CD4-positive, alpha-beta memory T cell (primary cell): ENCODE data around the gene TIMM13. TPM values are rescaled to one million over a fixed set of nuclear protein-coding genes. Genes with fewer than 3 reads are reported as not detected.
"Not testable (repeated sequence)": the region's sequence is repeated elsewhere in the genome, so short reads cannot be mapped to it uniquely, and the experiment has no call there.

Experiments
- CTCF ChIA-PET: fragments of 350-600 bp; sonication (Branson Sonifier 250); formaldehyde crosslinking; loops from one replicate; lab custom pipeline; 2021; ENCODE audit warnings: inconsistent platforms; ENCODE audit not compliant: partially characterized antibody; lab: Charles Lee
- POLR2A ChIA-PET: fragments of 350-600 bp; sonication (Branson Sonifier 250); formaldehyde crosslinking; loops from one replicate; lab custom pipeline; 2021; ENCODE audit not compliant: partially characterized antibody; lab: Charles Lee
- DNase-seq, 5 donors: peaks; one replicate each; pipeline versions ENCODE4 v3.0.0 to v3.0.0-alpha.2; 2020 to 2022; ENCODE audit warnings: mixed read lengths in 1 of 5
- H3K27ac ChIP-seq: one replicate; pipeline ENCODE4 v1.7.0; 2013; ENCODE audit warnings: low read depth, low read length
- H3K27me3 ChIP-seq: 2 replicates; pipeline ENCODE4 v1.7.0; 2013; ENCODE audit warnings: mild to moderate bottlenecking, low read length, moderate library complexity; ENCODE audit not compliant: insufficient read depth
- H3K36me3 ChIP-seq: 2 replicates; pipeline ENCODE4 v1.7.0; 2013; ENCODE audit warnings: mild to moderate bottlenecking, low read length, moderate library complexity; ENCODE audit not compliant: insufficient read depth
- H3K4me1 ChIP-seq: 2 replicates; pipeline ENCODE4 v1.7.0; 2013; ENCODE audit warnings: mild to moderate bottlenecking, low read length, moderate library complexity; ENCODE audit not compliant: insufficient read depth
- H3K4me3 ChIP-seq, 2 donors: one replicate each; pipeline ENCODE4 v1.7.0; 2013; ENCODE audit warnings: low read length in 2 of 2, mild to moderate bottlenecking in 1 of 2
- H3K9me3 ChIP-seq, 2 donors: one replicate each; pipeline ENCODE4 v1.7.0; 2013; ENCODE audit warnings: low read length in 2 of 2, control low read depth in 1 of 2; ENCODE audit not compliant: control insufficient read depth in 1 of 2
- H3K27ac Mint-ChIP-seq, 7 donors: one replicate each; pipeline ENCODE4 v1.8.0; 2020 to 2021; ENCODE audit warnings: mixed read lengths in 7 of 7, mild to moderate bottlenecking in 6 of 7, inconsistent platforms in 3 of 7, moderate library complexity in 3 of 7
- H3K27me3 Mint-ChIP-seq, 2 donors: one replicate each; pipeline ENCODE4 v1.8.0; 2020 to 2021; ENCODE audit warnings: mixed read lengths in 2 of 2
- H3K36me3 Mint-ChIP-seq, 2 donors: one replicate each; pipeline ENCODE4 v1.8.0; 2020 to 2021; ENCODE audit warnings: mixed read lengths in 2 of 2, inconsistent platforms in 1 of 2, mild to moderate bottlenecking in 1 of 2
- H3K4me1 Mint-ChIP-seq, 4 donors: one replicate each; pipeline ENCODE4 v1.8.0; 2020 to 2021; ENCODE audit warnings: mixed read lengths in 4 of 4, mild to moderate bottlenecking in 1 of 4
- H3K4me3 Mint-ChIP-seq, 8 donors: one replicate each; pipeline ENCODE4 v1.8.0; 2020 to 2021; ENCODE audit warnings: mixed read lengths in 8 of 8, mild to moderate bottlenecking in 7 of 8, moderate library complexity in 6 of 8, inconsistent platforms in 3 of 8
- H3K9me3 Mint-ChIP-seq, 8 donors: one replicate each; pipeline ENCODE4 v1.8.0; 2020 to 2021; ENCODE audit warnings: mixed read lengths in 8 of 8, mild to moderate bottlenecking in 5 of 8, inconsistent platforms in 3 of 8, moderate library complexity in 1 of 8
- intact Hi-C: fragments of 100-400 bp; cut with micrococcal nuclease; formaldehyde crosslinking; loops from one replicate; pipeline ENCODE4 v1.15.1; 2023
- polyA plus RNA-seq, 2 donors: library from polyadenylated mRNA; unstranded; fragments of 300-500 nt; fragmentation: Illumina TruSeq; gene quantifications; one replicate each; pipeline ENCODE4 v1.2.3, GENCODE V29; 2021
- total RNA-seq, 2 experiments: library from RNA; stranded (reverse); gene quantifications; one replicate each; pipeline ENCODE4 v1.2.3, GENCODE V29; 2021

Gene TIMM13
- total and polyA plus RNA-seq, 4 experiments from 2014 or later = 30.6 to 76.4 (median 48.7) TPM

DNA sequence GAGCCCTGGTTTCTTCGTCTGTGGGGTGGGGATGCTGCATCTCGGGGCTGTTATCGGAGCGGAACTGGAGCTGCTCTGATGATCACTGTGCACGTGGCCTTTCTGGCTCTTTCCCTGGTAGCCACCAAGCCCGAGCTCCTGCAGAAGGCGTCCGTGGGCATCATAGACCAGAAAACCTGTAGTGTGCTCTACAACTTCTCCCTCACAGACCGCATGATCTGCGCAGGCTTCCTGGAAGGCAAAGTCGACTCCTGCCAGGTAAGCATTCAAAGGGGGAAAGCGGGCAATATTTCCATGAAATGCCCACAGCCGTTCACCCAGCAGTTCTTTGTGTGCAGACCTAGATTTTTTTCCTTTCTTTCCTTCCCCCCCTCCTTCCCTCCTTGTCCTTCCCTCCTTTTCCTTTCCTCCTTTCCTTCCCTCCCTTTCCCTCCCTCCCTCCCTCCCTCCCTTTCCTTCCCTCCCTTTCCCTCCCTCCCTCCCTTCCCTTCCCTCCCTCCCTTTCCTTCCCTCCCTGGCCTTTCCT, 9.4 kb downstream of the TIMM13 start:
- no peaks in the 10 kb centered on the region for H3K4me1 ChIP-seq
- H3K9me3 Mint-ChIP-seq = no peaks in the 10 kb centered on the region
- H3K9me3 ChIP-seq = no peaks in the 10 kb centered on the region
- no peak for DNase-seq
- intact Hi-C loops = no loop called here
- peaks cover under 1 to 5% of the 10 kb centered on the region in 2 donors for H3K36me3 Mint-ChIP-seq
- CTCF ChIA-PET = no interaction called here
- peak overlapping the region in 1 of 7 donors; percentile 57 for H3K27ac Mint-ChIP-seq
- no peak overlapping the region for H3K4me3 Mint-ChIP-seq
- no peak overlapping the region for H3K27ac ChIP-seq
- H3K36me3 ChIP-seq = no peaks in the 10 kb centered on the region
- no peak overlapping the region for H3K4me3 ChIP-seq
- no peaks in the 10 kb centered on the region for H3K27me3 ChIP-seq
- POLR2A ChIA-PET = no interaction called here
- peaks cover 0 to 3% of the 10 kb centered on the region in 2 donors for H3K27me3 Mint-ChIP-seq
- H3K4me1 Mint-ChIP-seq = no peaks in the 10 kb centered on the region

- intact Hi-C loops, H3K9me3 Mint-ChIP-seq, H3K36me3 ChIP-seq, H3K27me3 Mint-ChIP-seq, POLR2A ChIA-PET, H3K27me3 ChIP-seq, H3K4me1 ChIP-seq, H3K4me3 ChIP-seq, H3K4me3 Mint-ChIP-seq, CTCF ChIA-PET, H3K4me1 Mint-ChIP-seq, H3K36me3 Mint-ChIP-seq, DNase-seq, H3K27ac ChIP-seq, H3K9me3 ChIP-seq: not testable (repeated sequence)
- H3K27ac Mint-ChIP-seq = peak overlapping the region in 1 of 7 donors; percentile 57
These were observed 9.9 kb downstream of the TIMM13 start for GRCh38 chr19:2417436-2417835.

DNA sequence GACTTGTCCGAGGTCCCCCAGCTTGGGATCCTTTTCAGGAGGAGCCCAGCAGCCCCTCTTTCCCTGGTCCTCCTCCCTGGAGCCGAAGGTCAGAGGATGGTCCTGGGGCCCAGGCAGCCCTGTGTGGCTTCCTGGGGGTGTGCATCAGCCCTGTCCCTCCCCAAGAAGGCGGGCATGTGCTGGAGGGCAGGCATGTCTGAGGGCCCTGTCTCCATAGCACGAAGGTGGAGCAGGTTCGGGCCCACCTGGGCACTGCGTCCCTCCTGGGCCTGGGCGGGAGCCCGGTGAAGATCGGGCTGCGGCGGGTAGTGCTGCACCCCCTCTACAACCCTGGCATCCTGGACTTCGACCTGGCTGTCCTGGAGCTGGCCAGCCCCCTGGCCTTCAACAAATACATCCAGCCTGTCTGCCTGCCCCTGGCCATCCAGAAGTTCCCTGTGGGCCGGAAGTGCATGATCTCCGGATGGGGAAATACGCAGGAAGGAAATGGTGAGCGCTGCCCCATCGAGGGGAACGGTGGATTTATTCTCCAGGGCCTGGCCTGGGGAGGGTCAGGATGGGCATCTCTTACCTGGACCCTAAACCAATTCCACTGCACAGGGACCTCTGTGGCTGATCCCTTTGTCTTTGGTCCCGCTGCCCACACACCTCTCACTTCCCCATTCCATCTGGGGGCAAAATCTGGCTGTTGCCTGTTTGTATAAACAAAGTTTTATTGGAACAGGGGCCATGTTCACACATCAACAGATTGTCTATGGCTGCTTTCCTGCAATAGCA, 10.9 kb downstream of the TIMM13 start:
- H3K9me3 ChIP-seq = no peaks in the 10 kb centered on the region
- H3K4me3 ChIP-seq = no peak overlapping the region
- H3K36me3 Mint-ChIP-seq = peaks cover 0 to 5% of the 10 kb centered on the region in 2 donors
- H3K36me3 ChIP-seq = no peaks in the 10 kb centered on the region
- DNase-seq = no peak
- H3K27me3 Mint-ChIP-seq = peaks cover 0 to 3% of the 10 kb centered on the region in 2 donors
- H3K9me3 Mint-ChIP-seq = no peaks in the 10 kb centered on the region
- H3K4me3 Mint-ChIP-seq = no peak overlapping the region
- H3K4me1 ChIP-seq = no peaks in the 10 kb centered on the region
- no peak overlapping the region for H3K27ac Mint-ChIP-seq
- CTCF ChIA-PET = no interaction called here
- no peaks in the 10 kb centered on the region for H3K27me3 ChIP-seq
- intact Hi-C loops = no loop called here
- H3K27ac ChIP-seq = no peak overlapping the region
- POLR2A ChIA-PET = no interaction called here
- H3K4me1 Mint-ChIP-seq = peaks cover 0 to 2% (median 0%) of the 10 kb centered on the region in 4 donors

GRCh38 chr19:2415973-2416319, 11.4 kb downstream of the TIMM13 start:
- POLR2A ChIA-PET = no interaction called here
- peaks cover 0 to 2% (median 0%) of the 10 kb centered on the region in 4 donors for H3K4me1 Mint-ChIP-seq
- CTCF ChIA-PET = no interaction called here
- peaks cover 0 to 5% of the 10 kb centered on the region in 2 donors for H3K36me3 Mint-ChIP-seq
- Histone ChIP-seq H3K9me3 (no peaks in the 10 kb centered on the region), H3K4me3 (no peak overlapping the region), H3K4me1 (no peaks in the 10 kb centered on the region), H3K27ac (no peak overlapping the region), H3K36me3 (no peaks in the 10 kb centered on the region), H3K27me3 (no peaks in the 10 kb centered on the region)
- DNase-seq = no peak
- H3K27ac Mint-ChIP-seq = no peak overlapping the region
- H3K9me3 Mint-ChIP-seq = no peaks in the 10 kb centered on the region
- H3K4me3 Mint-ChIP-seq = no peak overlapping the region
- H3K27me3 Mint-ChIP-seq = peaks cover 0 to 3% of the 10 kb centered on the region in 2 donors
- intact Hi-C loops = no loop called here

DNA sequence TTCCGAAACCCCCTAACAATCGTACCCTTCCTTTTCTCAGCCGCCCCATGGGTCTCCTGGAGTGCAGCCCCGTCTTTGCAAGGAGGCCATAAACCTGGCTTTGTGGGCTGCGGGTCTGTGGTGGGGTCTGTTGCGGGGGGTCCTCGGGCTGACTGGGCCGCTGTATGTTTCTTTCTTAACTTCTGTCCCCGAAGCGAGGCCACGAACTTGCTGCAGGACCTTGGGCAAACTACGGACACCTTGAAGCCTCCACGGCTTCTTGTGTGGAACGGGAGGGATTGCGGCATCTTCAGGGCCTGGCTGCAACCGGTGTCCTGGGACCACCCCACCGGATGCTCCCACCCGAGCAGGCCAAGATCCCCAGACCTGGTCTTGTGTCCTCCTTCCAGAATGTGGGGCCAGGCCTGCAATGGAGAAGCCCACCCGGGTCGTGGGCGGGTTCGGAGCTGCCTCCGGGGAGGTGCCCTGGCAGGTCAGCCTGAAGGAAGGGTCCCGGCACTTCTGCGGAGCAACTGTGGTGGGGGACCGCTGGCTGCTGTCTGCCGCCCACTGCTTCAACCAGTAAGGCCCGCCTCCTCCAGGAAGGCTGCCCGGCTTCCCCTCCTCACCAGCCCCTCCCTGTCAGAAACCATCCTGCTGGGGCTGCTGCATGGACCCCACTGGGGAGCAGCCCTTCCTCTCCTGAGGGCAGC, 12.0 kb downstream of the TIMM13 start:
- Histone ChIP-seq H3K27me3 (no peaks in the 10 kb centered on the region), H3K4me1 (no peaks in the 10 kb centered on the region), H3K36me3 (no peaks in the 10 kb centered on the region), H3K9me3 (no peaks in the 10 kb centered on the region), H3K27ac (no peak overlapping the region), H3K4me3 (no peak overlapping the region)
- Mint-ChIP-seq H3K9me3 (no peaks in the 10 kb centered on the region), H3K27ac (no peak overlapping the region), H3K4me1 (peaks cover 0 to 2% (median 0%) of the 10 kb centered on the region in 4 donors), H3K4me3 (no peak overlapping the region), H3K27me3 (peaks cover 3 to 4% of the 10 kb centered on the region in 2 donors), H3K36me3 (peaks cover 0 to 5% of the 10 kb centered on the region in 2 donors)
- intact Hi-C loops = no loop called here
- ChIA-PET POLR2A (no interaction called here), CTCF (no interaction called here)
- no peak for DNase-seq

DNA sequence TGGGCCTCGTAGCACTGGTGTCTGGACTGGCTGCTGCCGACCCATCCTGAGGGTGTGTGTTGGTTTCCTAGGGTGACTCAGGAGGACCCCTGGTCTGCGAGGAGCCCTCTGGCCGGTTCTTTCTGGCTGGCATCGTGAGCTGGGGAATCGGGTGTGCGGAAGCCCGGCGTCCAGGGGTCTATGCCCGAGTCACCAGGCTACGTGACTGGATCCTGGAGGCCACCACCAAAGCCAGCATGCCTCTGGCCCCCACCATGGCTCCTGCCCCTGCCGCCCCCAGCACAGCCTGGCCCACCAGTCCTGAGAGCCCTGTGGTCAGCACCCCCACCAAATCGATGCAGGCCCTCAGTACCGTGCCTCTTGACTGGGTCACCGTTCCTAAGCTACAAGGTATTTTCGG, 13.8 kb downstream of the TIMM13 start:
- peaks cover 0 to 5% of the 10 kb centered on the region in 2 donors for H3K36me3 Mint-ChIP-seq
- Histone ChIP-seq H3K9me3 (no peaks in the 10 kb centered on the region), H3K27me3 (no peaks in the 10 kb centered on the region), H3K4me3 (no peak overlapping the region), H3K36me3 (no peaks in the 10 kb centered on the region), H3K4me1 (no peaks in the 10 kb centered on the region), H3K27ac (no peak overlapping the region)
- no peak for DNase-seq
- peaks cover 0 to 2% (median 0%) of the 10 kb centered on the region in 4 donors for H3K4me1 Mint-ChIP-seq
- peaks cover 4 to 6% of the 10 kb centered on the region in 2 donors for H3K27me3 Mint-ChIP-seq
- intact Hi-C loops = no loop called here
- H3K9me3 Mint-ChIP-seq = no peaks in the 10 kb centered on the region
- ChIA-PET CTCF (no interaction called here), POLR2A (interaction anchor here (0.6 to 1.5 kb wide), 2 partner anchors 14 to 418 kb away, joined by 3 to 5 read pairs; partner anchors contain the start of gene TIMM13)
- no peak overlapping the region for H3K4me3 Mint-ChIP-seq
- H3K27ac Mint-ChIP-seq = no peak overlapping the region

- ChIA-PET POLR2A (interaction anchor here (0.6 to 1.5 kb wide), 2 partner anchors 14 to 417 kb away, joined by 3 to 5 read pairs; partner anchors contain the start of gene TIMM13), CTCF (no interaction called here)
- H3K27ac Mint-ChIP-seq = no peak overlapping the region
- Histone ChIP-seq H3K36me3 (no peaks in the 10 kb centered on the region), H3K9me3 (no peaks in the 10 kb centered on the region), H3K4me3 (no peak overlapping the region), H3K4me1 (no peaks in the 10 kb centered on the region), H3K27me3 (no peaks in the 10 kb centered on the region), H3K27ac (no peak overlapping the region)
- no peaks in the 10 kb centered on the region for H3K9me3 Mint-ChIP-seq
- H3K36me3 Mint-ChIP-seq = peaks cover 0 to 5% of the 10 kb centered on the region in 2 donors
- H3K4me3 Mint-ChIP-seq = no peak overlapping the region
- no peak for DNase-seq
- peaks cover 4 to 6% of the 10 kb centered on the region in 2 donors for H3K27me3 Mint-ChIP-seq
- H3K4me1 Mint-ChIP-seq = peaks cover 0 to 2% (median 0%) of the 10 kb centered on the region in 4 donors
- intact Hi-C loops = no loop called here
These were observed 14.2 kb downstream of the TIMM13 start for GRCh38 chr19:2413159-2413558.
